HepG2 (cell line): ENCODE data around the gene RNF150. TPM values are rescaled to one million over a fixed set of nuclear protein-coding genes. Genes with fewer than 3 reads are reported as not detected.

Experiments
- BRF2 ChIP-seq: sonication (generic); formaldehyde crosslinking; IDR thresholded peaks from 2 replicates; pipeline ENCODE4 v1.8.1; 2022; ENCODE audit warnings: mild to moderate bottlenecking, missing genetic modification reagents
- EHMT2 ChIP-seq: fragments of 200-600 bp; sonication (generic); IDR thresholded peaks from 2 replicates; pipeline ENCODE4 v1.7.0; 2017; ENCODE audit warnings: antibody characterized with exemption, low read depth, low read length, borderline replicate concordance
- HCFC1 ChIP-seq: fragments of 150-350 bp; IDR thresholded peaks from 2 replicates; pipeline ENCODE4 v1.6.1; 2014; ENCODE audit warnings: low read depth, low read length
- HINFP ChIP-seq: sonication (generic); formaldehyde crosslinking; IDR thresholded peaks from 2 replicates; pipeline ENCODE4 v1.4.0; 2020; ENCODE audit warnings: low read depth, mild to moderate bottlenecking, missing genetic modification reagents
- JUN ChIP-seq: sonication (generic); formaldehyde crosslinking; IDR thresholded peaks from 2 replicates; pipeline ENCODE4 v1.4.0; 2020; ENCODE audit warnings: mild to moderate bottlenecking, missing genetic modification reagents
- MXD1 ChIP-seq: sonication (generic); formaldehyde crosslinking; IDR thresholded peaks from 2 replicates; pipeline ENCODE4 v1.4.0; 2020; ENCODE audit warnings: mild to moderate bottlenecking, missing genetic modification reagents
- PRDM15 ChIP-seq: sonication (generic); formaldehyde crosslinking; IDR thresholded peaks from 2 replicates; pipeline ENCODE4 v1.4.0; 2020; ENCODE audit warnings: missing genetic modification reagents
- REL ChIP-seq: sonication (generic); formaldehyde crosslinking; conservative IDR thresholded peaks from 2 replicates; pipeline ENCODE4 v1.8.0; 2022; ENCODE audit warnings: mild to moderate bottlenecking, missing genetic modification reagents, moderate library complexity
- REXO4 ChIP-seq: sonication (generic); formaldehyde crosslinking; IDR thresholded peaks from 2 replicates; pipeline ENCODE4 v1.8.0; 2022; ENCODE audit warnings: missing genetic modification reagents, mild to moderate bottlenecking, borderline replicate concordance
- SNAPC4 ChIP-seq: sonication (generic); formaldehyde crosslinking; IDR thresholded peaks from 2 replicates; pipeline ENCODE4 v1.4.0; 2020; ENCODE audit warnings: mild to moderate bottlenecking, missing genetic modification reagents
- ZGPAT ChIP-seq: IDR thresholded peaks from 2 replicates; pipeline ENCODE4 v1.6.1; 2016; ENCODE audit warnings: mild to moderate bottlenecking
- ZNF44 ChIP-seq: sonication (generic); formaldehyde crosslinking; IDR thresholded peaks from 2 replicates; pipeline ENCODE4 v1.5.1; 2020; ENCODE audit warnings: mild to moderate bottlenecking, missing genetic modification reagents
- ZNF639 ChIP-seq: conservative IDR thresholded peaks from 2 replicates; pipeline ENCODE4 v1.6.1; 2018; ENCODE audit warnings: missing genetic modification reagents
- polyA plus RNA-seq, 8 experiments: library from polyadenylated mRNA; depleted of rRNA in 3 of 8; stranded (reverse) in 7 of 8; unstranded in 1 of 8; fragments of >200 nt; fragmentation: Illumina TruSeq in 4 of 8; extraction: Trizol in 4 of 8; gene quantifications; 2 replicates each; pipeline versions ENCODE4 v1.2.1 to v1.2.3, GENCODE V29; 2011 to 2016; ENCODE audit warnings: low read depth in 4 of 8, missing spikeins in 1 of 8, mixed read lengths in 1 of 8; ENCODE audit not compliant: insufficient read depth in 1 of 8
- total RNA-seq, 5 experiments: library from RNA; depleted of rRNA; stranded (reverse); fragments of >200 nt; fragmentation: Illumina TruSeq; extraction: Trizol; gene quantifications; 2 replicates each; pipeline ENCODE4 v1.2.3, GENCODE V29; 2016; ENCODE audit warnings: low read depth in 1 of 5

Gene RNF150
- total and polyA plus RNA-seq, 2 of the 13 experiments (the other 11 are each of a cell fraction or from before 2014, with no cell fraction given) = 0.02 to 0.03 TPM

GRCh38 chr4:140943486-140944198 is 189.6 kb downstream of the RNF150 start (continued):
- TF ChIP-seq SNAPC4 (no peak), REL (CRISPR knock-in tag) (no peak), ZGPAT (CRISPR knock-in tag) (no peak), HCFC1 (no peak), BRF2 (no peak), ZNF639 (CRISPR knock-in tag) (no peak), JUN (CRISPR knock-in tag) (no peak), PRDM15 (CRISPR knock-in tag) (no peak), ZNF44 (no peak), HINFP (CRISPR knock-in tag) (no peak), REXO4 (CRISPR knock-in tag) (no peak), MXD1 (CRISPR knock-in tag) (no peak), EHMT2 (no peak)
